ENCODE measurements around the gene PIMREG.

GRCh38 chr17:6402258-6402657, 42.0 kb upstream of the PIMREG start:
- TF ChIP-seq TAF1 (IDR thresholded peaks at IDR 0.05; ENCODE audit: borderline replicate concordance, insufficient read depth, low read length) (no peak), FOXP2 (optimal IDR thresholded peaks at IDR 0.05; ENCODE audit: borderline replicate concordance, extremely low read depth, extremely low read length, insufficient read depth) (no peak), POLR2AphosphoS5 (IDR thresholded peaks at IDR 0.05; ENCODE audit: low read depth, low read length) (no peak), SIN3A (IDR thresholded peaks at IDR 0.05; ENCODE audit: borderline replicate concordance, insufficient read depth, low read length) (no peak)
- TF ChIP-seq, protein P1, sequence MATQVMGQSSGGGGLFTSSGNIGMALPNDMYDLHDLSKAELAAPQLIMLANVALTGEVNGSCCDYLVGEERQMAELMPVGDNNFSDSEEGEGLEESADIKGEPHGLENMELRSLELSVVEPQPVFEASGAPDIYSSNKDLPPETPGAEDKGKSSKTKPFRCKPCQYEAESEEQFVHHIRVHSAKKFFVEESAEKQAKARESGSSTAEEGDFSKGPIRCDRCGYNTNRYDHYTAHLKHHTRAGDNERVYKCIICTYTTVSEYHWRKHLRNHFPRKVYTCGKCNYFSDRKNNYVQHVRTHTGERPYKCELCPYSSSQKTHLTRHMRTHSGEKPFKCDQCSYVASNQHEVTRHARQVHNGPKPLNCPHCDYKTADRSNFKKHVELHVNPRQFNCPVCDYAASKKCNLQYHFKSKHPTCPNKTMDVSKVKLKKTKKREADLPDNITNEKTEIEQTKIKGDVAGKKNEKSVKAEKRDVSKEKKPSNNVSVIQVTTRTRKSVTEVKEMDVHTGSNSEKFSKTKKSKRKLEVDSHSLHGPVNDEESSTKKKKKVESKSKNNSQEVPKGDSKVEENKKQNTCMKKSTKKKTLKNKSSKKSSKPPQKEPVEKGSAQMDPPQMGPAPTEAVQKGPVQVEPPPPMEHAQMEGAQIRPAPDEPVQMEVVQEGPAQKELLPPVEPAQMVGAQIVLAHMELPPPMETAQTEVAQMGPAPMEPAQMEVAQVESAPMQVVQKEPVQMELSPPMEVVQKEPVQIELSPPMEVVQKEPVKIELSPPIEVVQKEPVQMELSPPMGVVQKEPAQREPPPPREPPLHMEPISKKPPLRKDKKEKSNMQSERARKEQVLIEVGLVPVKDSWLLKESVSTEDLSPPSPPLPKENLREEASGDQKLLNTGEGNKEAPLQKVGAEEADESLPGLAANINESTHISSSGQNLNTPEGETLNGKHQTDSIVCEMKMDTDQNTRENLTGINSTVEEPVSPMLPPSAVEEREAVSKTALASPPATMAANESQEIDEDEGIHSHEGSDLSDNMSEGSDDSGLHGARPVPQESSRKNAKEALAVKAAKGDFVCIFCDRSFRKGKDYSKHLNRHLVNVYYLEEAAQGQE (IDR thresholded peaks at IDR 0.05; ENCODE audit: insufficient read depth in 1 of 2, low read depth in 2 of 2, low read length in 2 of 2): no peak
